VCaP (cell line): ENCODE measurements around the gene PTCH1.

ENCODE experiments used
- H3K27ac ChIP-seq: fragments of 450-650 bp; 2 replicates; pipeline ENCODE4 v1.5.1; 2017
- CTCF ChIP-seq: fragments of 450-650 bp; conservative IDR thresholded peaks from 2 replicates; pipeline ENCODE4 v1.5.1; 2017; ENCODE audit warnings: mild to moderate bottlenecking, moderate library complexity

The PTCH1 gene

GRCh38 chr9:95511952-95512708, 4.6 kb downstream of the PTCH1 start:
- peak overlapping the region; percentile 96 for H3K27ac ChIP-seq

GRCh38 chr9:95511616-95511931, 5.2 kb downstream of the PTCH1 start:
- no peak for TF ChIP-seq CTCF
- peak overlapping the region; percentile 96 for H3K27ac ChIP-seq

More at GRCh38 chr9:95511952-95512708, 4.6 kb downstream of the PTCH1 start:
- TF ChIP-seq CTCF: no peak

- peak overlapping the region; percentile 96 for H3K27ac ChIP-seq
- no peak for TF ChIP-seq CTCF
These were observed 5.8 kb downstream of the PTCH1 start for GRCh38 chr9:95510709-95511615.

GRCh38 chr9:95509851-95510708, 6.7 kb downstream of the PTCH1 start:
- peak overlapping the region; percentile 96 for H3K27ac ChIP-seq
- TF ChIP-seq CTCF: no peak

GRCh38 chr9:95508968-95509850, 7.6 kb downstream of the PTCH1 start:
- peak overlapping the region; percentile 96 for H3K27ac ChIP-seq
- no peak for TF ChIP-seq CTCF

- peak overlapping the region; percentile 96 for H3K27ac ChIP-seq
- TF ChIP-seq CTCF: no peak
These were observed 8.4 kb downstream of the PTCH1 start for GRCh38 chr9:95508242-95508967.
